ENCODE results near the gene RNF5. TPM values are rescaled to one million over a fixed set of nuclear protein-coding genes. Genes with fewer than 3 reads are reported as not detected.

RNF5 gene
- total and polyA plus RNA-seq, 9 of the 15 experiments (the other 6 are each of a cell fraction or from before 2014, with no cell fraction given) = 62.2 to 245 (median 129) TPM

DNA sequence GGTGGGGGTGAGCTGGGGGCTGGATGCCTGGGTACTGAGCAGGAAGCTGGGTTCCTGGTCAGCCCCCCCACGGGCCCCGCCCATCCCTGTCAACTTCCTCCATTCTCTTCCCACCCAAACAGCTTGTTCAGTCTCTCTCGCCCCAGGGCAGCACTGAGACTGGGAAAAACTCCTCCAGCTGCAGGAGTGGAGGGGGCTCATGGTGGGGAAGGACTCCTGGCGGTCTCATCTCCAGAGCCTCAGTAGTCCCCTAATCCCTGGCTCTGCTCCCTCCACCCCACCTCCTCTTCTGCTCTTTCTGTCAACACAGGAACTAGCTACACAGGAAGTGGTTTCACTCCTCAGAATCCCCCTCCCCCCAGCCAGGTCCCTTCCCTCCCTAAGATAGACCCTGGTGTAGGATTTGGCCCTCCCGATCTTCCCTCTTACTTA lies 14.4 kb downstream of the RNF5 start, which contains the start of gene GPSM3 (continued):
- TF ChIP-seq, protein P1, sequence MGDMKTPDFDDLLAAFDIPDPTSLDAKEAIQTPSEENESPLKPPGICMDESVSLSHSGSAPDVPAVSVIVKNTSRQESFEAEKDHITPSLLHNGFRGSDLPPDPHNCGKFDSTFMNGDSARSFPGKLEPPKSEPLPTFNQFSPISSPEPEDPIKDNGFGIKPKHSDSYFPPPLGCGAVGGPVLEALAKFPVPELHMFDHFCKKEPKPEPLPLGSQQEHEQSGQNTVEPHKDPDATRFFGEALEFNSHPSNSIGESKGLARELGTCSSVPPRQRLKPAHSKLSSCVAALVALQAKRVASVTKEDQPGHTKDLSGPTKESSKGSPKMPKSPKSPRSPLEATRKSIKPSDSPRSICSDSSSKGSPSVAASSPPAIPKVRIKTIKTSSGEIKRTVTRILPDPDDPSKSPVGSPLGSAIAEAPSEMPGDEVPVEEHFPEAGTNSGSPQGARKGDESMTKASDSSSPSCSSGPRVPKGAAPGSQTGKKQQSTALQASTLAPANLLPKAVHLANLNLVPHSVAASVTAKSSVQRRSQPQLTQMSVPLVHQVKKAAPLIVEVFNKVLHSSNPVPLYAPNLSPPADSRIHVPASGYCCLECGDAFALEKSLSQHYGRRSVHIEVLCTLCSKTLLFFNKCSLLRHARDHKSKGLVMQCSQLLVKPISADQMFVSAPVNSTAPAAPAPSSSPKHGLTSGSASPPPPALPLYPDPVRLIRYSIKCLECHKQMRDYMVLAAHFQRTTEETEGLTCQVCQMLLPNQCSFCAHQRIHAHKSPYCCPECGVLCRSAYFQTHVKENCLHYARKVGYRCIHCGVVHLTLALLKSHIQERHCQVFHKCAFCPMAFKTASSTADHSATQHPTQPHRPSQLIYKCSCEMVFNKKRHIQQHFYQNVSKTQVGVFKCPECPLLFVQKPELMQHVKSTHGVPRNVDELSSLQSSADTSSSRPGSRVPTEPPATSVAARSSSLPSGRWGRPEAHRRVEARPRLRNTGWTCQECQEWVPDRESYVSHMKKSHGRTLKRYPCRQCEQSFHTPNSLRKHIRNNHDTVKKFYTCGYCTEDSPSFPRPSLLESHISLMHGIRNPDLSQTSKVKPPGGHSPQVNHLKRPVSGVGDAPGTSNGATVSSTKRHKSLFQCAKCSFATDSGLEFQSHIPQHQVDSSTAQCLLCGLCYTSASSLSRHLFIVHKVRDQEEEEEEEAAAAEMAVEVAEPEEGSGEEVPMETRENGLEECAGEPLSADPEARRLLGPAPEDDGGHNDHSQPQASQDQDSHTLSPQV (IDR thresholded peaks at IDR 0.05) = peak; percentile 77
- TF ChIP-seq MEF2D (tag; conservative IDR thresholded peaks at IDR 0.05; ENCODE audit: low read depth) = no peak
- TF ChIP-seq, protein P2, sequence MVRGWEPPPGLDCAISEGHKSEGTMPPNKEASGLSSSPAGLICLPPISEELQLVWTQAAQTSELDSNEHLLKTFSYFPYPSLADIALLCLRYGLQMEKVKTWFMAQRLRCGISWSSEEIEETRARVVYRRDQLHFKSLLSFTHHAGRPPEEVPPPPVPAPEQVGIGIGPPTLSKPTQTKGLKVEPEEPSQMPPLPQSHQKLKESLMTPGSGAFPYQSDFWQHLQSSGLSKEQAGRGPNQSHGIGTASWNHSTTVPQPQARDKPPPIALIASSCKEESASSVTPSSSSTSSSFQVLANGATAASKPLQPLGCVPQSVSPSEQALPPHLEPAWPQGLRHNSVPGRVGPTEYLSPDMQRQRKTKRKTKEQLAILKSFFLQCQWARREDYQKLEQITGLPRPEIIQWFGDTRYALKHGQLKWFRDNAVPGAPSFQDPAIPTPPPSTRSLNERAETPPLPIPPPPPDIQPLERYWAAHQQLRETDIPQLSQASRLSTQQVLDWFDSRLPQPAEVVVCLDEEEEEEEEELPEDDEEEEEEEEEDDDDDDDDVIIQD (CRISPR knock-in tag; IDR thresholded peaks at IDR 0.05) = no peak
- 0 out of 2 replicates have a peak, but pooled peaks have one; percentile 24 for TF ChIP-seq OTX1 (CRISPR knock-in tag; IDR thresholded peaks at IDR 0.05)
- no peak for TF ChIP-seq ZZZ3 (IDR thresholded peaks at IDR 0.05)
- peak; percentile 66; the same call in 1 of the 2 replicates for TF ChIP-seq RHOXF2B (CRISPR knock-in tag; conservative IDR thresholded peaks at IDR 0.05)
- TF ChIP-seq, protein P3, sequence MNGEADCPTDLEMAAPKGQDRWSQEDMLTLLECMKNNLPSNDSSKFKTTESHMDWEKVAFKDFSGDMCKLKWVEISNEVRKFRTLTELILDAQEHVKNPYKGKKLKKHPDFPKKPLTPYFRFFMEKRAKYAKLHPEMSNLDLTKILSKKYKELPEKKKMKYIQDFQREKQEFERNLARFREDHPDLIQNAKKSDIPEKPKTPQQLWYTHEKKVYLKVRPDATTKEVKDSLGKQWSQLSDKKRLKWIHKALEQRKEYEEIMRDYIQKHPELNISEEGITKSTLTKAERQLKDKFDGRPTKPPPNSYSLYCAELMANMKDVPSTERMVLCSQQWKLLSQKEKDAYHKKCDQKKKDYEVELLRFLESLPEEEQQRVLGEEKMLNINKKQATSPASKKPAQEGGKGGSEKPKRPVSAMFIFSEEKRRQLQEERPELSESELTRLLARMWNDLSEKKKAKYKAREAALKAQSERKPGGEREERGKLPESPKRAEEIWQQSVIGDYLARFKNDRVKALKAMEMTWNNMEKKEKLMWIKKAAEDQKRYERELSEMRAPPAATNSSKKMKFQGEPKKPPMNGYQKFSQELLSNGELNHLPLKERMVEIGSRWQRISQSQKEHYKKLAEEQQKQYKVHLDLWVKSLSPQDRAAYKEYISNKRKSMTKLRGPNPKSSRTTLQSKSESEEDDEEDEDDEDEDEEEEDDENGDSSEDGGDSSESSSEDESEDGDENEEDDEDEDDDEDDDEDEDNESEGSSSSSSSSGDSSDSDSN (IDR thresholded peaks at IDR 0.05; ENCODE audit: borderline replicate concordance in 1 of 2, low read depth in 2 of 2, low read length in 2 of 2) = 0 out of 4 replicates have a peak, but pooled peaks of 1 of the 2 experiments have one; percentile 44
- peak; percentile 75 for TF ChIP-seq POLR2A (conservative IDR thresholded peaks at IDR 0.05)
- TF ChIP-seq ZNF589 (CRISPR knock-in tag; IDR thresholded peaks at IDR 0.05; ENCODE audit: low read depth) = no peak
- peak; percentile 54 for TF ChIP-seq ARID1B (IDR thresholded peaks at IDR 0.05)
- no peak for TF ChIP-seq NCOA4 (IDR thresholded peaks at IDR 0.05; ENCODE audit: partially characterized antibody)
- TF ChIP-seq WHSC1 (IDR thresholded peaks at IDR 0.05; ENCODE audit: low read length) = no peak
- TF ChIP-seq MAFG (tag; conservative IDR thresholded peaks at IDR 0.05) = no peak
- TF ChIP-seq NFRKB (IDR thresholded peaks at IDR 0.05; ENCODE audit: low read depth) = 0 out of 2 replicates have a peak, but pooled peaks have one; percentile 51
- TF ChIP-seq STAT5B (CRISPR knock-in tag; IDR thresholded peaks at IDR 0.05) = no peak
- TF ChIP-seq ERF (CRISPR knock-in tag; IDR thresholded peaks at IDR 0.05) = peak; percentile 66; the same call in 1 of the 2 replicates
- no peak for TF ChIP-seq CHD1 (IDR thresholded peaks at IDR 0.05; ENCODE audit: low read length)
- TF ChIP-seq ZNF695 (CRISPR knock-in tag; IDR thresholded peaks at IDR 0.05) = no peak
- TF ChIP-seq NEUROD1 (IDR thresholded peaks at IDR 0.05; ENCODE audit: borderline replicate concordance, low read depth, low read length, partially characterized antibody) = peak; percentile 18
- no peak for TF ChIP-seq NFE2L1 (tag; IDR thresholded peaks at IDR 0.05; ENCODE audit: borderline replicate concordance, low read depth)

Measured in K562 (cell line).